Thyroid gland (tissue), 4 donors: ENCODE data around the gene MATN1.

Source experiments
- POLR2A ChIP-seq, 2 donors: fragments of 450-650 bp; IDR thresholded peaks; one replicate each; pipeline ENCODE4 v1.6.1; 2017; ENCODE audit warnings: antibody characterized with exemption in 2 of 2, mild to moderate bottlenecking in 2 of 2, moderate library complexity in 1 of 2
- TF ChIP-seq, protein P1 (sequence below), 6 experiments: fragments of 200-600 bp in 3 of 6; fragments of 450-650 bp in 3 of 6; sonication (generic) in 3 of 6; IDR thresholded peaks; one replicate each; pipeline ENCODE4 v1.5.1; 2016 to 2019; ENCODE audit warnings: antibody characterized with exemption in 6 of 6, mild to moderate bottlenecking in 2 of 6, inconsistent platforms in 1 of 6, moderate library complexity in 1 of 6

- TF ChIP-seq, protein P1, sequence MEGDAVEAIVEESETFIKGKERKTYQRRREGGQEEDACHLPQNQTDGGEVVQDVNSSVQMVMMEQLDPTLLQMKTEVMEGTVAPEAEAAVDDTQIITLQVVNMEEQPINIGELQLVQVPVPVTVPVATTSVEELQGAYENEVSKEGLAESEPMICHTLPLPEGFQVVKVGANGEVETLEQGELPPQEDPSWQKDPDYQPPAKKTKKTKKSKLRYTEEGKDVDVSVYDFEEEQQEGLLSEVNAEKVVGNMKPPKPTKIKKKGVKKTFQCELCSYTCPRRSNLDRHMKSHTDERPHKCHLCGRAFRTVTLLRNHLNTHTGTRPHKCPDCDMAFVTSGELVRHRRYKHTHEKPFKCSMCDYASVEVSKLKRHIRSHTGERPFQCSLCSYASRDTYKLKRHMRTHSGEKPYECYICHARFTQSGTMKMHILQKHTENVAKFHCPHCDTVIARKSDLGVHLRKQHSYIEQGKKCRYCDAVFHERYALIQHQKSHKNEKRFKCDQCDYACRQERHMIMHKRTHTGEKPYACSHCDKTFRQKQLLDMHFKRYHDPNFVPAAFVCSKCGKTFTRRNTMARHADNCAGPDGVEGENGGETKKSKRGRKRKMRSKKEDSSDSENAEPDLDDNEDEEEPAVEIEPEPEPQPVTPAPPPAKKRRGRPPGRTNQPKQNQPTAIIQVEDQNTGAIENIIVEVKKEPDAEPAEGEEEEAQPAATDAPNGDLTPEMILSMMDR (IDR thresholded peaks at IDR 0.05), result no peak
- no peak for TF ChIP-seq POLR2A (IDR thresholded peaks at IDR 0.05)
Measured at GRCh38 chr1:30724175-30724574, 790 bp upstream of the MATN1 start.
